ENCODE measurements around the gene SCGB1A1. TPM values are rescaled to one million over a fixed set of nuclear protein-coding genes. Genes with fewer than 3 reads are reported as not detected.

SCGB1A1 gene
- total RNA-seq, 1 experiment from 2014 or later = not detected

DNA sequence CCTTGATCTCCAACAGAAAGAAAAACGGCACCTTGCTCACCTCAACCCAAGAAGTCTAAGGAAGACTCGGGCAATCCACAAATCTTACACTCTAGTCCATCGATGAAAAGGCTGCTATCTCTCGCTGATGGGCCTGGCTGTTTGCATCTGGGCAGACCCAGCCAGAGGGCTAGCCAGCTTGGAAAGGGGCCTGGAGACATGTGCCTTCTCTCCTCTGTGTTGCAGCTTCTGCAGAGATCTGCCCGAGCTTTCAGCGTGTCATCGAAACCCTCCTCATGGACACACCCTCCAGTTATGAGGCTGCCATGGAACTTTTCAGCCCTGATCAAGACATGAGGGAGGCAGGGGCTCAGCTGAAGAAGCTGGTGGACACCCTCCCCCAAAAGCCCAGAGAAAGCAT is 3.2 kb downstream of the SCGB1A1 start:
- DNase-seq (ENCODE audit: low spot score) = no peak

DNA sequence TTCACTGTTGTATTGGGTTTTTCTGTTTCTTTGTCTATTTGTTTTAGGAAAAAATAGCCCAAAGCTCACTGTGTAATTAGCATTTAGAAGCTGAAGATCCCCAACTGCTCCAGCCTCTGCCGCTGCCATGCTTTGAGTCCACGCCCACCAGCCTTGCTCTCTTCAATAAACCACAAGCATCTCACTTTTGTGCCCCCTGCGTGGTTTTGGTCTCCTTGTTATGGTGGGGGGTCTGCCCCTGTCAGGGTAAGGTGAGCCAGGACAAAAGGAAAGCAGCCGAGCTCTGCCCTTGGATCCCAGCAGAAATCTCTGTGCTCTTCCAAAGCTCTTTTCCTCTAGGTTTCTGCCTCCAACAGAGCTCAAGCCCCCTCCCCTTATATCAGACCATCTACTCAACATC is 4.2 kb downstream of the SCGB1A1 start:
- DNase-seq (ENCODE audit: low spot score) = no peak

DNA sequence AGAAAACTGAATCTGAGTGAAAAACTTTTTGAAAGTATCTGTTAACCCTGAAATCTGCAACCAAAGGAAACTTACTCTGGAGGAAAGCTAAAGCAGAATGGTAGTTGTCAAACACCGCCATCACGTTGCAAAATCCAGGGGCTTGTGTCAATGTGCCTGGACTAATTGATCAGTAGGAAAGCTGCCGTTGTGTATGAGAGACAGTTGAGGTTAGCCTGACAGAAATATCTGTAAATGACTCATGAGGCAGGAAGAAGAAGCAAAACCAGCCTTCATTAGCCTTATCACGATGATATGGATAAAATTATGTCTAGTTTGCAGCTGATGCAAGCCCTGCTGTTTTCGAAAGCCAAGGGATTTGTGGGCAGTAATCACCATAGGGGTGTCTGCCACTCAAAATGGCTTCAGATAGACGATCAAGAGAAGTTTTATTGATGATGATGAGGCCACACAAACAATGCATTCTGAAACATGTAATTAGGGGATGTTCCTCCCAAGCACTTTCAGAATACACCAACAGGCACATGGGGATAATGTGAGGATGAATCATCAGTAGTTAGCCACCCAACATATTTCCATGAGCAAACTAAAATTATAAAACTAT is 8.9 kb downstream of the SCGB1A1 start:
- DNase-seq (ENCODE audit: low spot score) = no peak

DNA sequence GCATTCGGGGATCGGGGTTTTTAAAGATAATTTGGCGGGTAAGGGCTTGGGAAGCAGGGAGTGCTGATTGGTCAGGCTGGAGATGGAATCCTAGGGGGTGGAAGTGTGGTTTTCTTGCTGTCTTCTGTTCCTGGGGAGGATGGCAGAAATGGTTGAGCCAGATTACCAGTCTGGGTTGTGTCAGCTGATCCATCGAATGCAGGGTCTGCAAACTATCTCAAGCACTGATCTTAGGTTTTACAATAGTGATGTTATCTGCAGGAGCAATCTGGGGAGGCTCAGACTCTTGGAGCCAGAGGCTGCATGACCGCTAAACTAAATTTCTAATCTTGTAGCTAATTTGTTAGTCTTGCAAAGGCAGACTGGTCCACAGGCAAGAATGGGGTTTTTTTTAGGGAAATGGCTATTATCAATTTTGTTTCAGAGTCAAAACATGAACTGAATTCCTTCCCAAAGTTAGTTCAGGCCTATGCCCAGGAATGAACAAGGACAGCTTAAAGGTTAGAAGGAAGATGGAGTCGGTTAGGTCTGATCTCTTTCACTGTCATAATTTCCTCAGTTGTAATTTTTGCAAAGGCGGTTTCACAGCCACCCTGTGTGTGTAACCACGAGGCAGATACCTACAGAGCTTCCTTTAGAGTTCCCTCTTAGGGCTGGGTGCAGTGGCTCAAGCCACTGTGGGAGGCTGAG is 10.2 kb downstream of the SCGB1A1 start:
- no peak for DNase-seq (ENCODE audit: low spot score)

DNA sequence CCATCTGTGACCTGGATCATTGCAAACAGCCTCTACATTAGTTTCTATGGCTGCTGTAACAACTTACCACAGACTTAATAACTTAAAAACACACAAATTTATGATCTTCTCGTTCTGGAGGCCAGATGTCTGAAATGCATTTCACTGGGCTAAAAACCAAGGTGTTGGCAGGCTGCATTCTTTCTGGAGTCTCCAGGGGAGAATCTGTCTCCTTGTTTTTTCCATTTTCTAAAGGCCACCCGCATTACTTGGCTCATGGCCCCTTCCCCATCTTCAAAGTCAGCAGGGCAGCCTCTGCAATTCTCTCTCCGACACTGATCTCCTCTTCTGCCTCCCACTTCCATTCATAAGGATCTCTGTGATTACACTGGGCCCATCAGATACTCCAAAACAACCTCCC is 11.6 kb downstream of the SCGB1A1 start:
- DNase-seq (ENCODE audit: low spot score) = no peak

DNA sequence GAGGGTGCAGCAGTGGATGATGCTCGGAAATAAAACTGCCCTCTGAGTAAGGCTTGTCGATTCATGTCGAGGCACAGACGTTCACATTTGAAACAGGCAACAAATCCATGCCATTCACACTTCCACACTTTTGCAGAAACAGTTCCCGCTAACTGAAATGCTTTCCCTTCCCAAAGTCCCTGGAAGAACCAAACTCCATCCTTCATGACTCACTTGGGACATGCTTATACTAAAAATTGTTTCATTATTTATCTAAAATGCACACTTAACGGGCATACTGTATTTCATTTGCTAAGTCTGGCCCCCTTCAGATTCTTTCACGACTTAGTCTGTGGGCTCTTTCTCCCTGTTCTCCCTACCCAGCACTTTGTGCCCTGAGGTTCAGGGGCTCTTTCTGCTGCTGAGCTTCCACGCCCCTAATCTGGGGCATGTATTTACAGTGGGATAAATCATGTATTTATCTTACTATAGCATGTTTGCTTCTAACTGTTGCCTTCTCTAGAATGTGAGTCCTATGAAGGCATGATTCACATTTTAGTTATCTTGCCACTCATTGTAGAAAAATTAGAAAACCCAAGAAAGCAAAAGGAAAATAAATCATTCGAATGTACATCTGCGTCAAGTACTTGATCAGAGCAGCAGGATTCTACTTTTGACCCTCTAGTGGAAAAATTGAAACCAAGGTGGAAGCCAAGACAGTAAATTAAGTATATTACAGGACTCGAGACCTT is 12.5 kb downstream of the SCGB1A1 start:
- no peak for DNase-seq (ENCODE audit: low spot score)

DNA sequence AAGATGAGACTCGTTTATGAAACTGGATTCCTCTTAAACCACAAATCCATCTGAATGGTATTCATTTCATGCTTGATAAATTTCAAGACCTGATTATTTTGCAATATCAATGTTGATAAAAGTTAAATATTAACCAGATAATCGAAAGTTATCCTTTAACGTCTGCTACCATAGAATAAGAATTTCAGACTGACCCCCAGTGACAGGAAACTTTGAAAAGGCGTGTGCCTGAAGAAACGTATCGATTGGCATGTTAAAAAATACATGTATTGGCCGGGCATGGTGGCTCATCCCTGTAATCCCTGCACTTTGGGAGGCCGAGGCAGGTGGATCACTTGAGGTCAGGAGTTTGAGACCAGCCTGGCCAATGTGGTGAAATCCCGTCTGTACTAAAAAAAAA is 13.9 kb downstream of the SCGB1A1 start:
- no peak for DNase-seq (ENCODE audit: low spot score)

DNA sequence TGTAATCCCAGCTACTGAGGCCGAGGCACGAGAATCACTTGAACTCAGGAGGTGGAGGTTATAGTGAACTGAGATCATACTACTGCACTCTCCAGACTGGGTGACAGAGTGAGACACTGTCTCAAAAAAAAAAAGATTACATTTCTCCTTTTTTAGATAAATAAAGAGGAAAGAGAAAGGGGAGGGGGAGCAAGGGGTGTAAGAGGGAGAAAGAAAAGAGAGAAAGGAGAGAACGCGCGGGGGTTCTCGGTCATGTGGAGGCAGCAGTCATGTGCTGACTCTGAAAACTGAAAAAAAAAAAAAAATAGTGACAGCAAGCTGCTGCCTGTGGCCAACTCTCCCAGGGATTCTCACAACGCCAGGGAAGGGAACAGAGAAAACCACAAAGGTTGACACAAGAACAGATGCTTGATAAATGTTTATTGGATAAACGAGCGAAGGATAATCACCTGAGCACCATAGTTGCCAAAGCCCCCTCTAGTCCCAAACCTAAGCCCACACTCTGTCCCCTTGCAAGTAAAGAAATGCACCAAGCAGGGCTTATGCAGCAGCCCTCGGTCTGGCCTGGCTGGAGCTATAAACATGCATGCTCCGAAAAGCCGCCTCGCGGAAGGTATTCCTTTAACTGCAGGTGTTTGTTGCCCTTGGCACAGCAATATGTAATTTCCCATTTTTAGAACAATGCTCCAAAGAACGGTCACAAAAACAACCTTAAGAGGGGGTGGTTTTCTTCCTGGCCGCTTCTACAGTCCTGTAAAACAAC is 14.5 kb downstream of the SCGB1A1 start:
- no peak for DNase-seq (ENCODE audit: low spot score)

DNA sequence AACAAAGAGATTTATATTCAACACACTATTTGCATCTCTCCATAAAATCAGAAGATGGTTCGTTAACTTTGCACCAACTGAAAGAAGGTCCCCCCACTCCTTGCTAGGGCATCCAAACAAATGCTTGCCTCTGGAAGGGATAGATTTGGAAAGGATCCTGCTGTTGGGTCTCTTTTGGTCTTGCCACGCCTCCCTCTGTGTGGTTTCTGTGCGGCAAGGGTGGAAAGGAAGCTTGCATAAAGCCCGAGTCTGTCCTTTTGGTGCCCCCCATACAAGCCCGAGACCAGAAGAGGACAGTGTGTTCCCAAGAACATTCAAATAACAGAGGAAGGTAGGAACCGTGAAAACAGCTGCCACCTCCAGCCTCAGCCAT is 15.1 kb downstream of the SCGB1A1 start:
- no peak for DNase-seq (ENCODE audit: low spot score)

DNA sequence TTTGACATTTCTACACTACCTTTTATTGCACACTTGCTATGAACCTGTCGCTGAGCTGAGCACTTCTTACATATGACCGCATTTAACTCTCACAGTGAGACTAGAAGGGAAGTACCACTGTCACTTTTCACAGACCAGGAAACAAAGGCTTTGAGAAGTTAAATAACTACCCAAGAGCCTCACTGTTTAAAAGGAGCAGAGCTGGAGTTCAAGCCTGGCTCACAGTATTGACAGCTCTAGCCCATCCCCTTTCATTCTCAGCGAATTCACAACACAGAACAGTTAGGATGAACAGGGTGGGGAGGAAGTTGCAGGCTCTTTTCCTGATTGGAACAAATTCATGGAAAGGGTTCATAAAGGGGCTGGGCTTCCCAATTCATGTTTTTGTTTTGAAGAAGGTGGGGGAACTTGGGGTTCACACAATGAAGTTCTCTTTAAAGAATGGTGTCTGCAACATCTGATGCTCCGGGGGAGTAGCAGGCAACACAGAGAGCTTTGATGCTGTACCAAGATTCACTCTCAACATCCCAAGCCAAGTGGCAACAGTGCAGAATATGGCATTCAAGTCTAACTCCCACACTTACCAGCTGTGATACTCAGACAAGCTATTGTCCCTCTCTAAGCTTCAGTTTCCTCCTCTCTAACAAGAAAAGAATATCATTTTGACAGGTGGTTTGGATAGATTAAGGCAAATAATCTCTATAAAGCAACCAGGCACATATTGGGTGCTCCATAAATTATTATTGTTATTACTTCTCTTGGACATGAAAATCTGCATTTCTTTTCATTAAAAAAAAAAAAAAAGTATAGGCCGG is 17.2 kb downstream of the SCGB1A1 start:
- no peak for DNase-seq (ENCODE audit: low spot score)

DNA sequence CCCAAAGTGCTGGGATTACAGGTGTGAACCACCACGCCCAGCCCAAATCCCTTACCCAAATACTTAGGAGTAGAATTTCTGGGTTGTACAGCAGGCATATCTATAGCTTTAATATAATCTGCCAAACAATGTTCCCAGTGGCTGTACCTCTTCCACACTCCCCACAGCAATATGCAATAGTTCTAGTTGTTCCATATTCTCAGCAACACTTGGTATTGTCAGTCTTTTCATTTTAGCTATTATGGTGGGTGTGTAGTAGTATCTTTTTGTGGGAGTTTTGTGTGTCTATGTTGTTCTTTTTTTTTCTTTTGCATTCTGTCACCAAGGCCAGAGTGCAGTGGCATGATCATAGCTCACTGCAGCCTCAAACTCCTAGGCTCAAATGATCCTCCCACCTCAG is 18.8 kb downstream of the SCGB1A1 start:
- no peak for DNase-seq (ENCODE audit: low spot score)

DNA sequence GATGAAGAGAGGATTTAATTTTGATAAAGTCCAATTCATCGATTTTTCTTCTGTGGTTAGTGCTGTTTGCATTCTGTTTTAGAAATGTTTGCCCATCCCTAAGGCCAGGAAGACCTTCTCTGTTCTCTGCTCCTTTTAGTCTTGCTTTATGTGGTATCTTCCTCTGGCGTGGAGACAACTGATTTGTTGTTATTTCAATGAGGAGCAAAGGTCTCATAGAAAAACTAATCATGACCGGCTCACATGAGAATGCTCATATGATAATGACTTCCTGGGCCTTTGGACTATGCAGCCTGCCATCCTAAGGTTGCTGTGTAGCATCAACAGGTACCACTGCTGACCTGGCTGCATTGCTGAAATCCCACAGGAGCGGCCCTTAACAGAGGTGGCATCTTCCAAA is 19.8 kb downstream of the SCGB1A1 start:
- DNase-seq (ENCODE audit: low spot score) = no peak

DNA sequence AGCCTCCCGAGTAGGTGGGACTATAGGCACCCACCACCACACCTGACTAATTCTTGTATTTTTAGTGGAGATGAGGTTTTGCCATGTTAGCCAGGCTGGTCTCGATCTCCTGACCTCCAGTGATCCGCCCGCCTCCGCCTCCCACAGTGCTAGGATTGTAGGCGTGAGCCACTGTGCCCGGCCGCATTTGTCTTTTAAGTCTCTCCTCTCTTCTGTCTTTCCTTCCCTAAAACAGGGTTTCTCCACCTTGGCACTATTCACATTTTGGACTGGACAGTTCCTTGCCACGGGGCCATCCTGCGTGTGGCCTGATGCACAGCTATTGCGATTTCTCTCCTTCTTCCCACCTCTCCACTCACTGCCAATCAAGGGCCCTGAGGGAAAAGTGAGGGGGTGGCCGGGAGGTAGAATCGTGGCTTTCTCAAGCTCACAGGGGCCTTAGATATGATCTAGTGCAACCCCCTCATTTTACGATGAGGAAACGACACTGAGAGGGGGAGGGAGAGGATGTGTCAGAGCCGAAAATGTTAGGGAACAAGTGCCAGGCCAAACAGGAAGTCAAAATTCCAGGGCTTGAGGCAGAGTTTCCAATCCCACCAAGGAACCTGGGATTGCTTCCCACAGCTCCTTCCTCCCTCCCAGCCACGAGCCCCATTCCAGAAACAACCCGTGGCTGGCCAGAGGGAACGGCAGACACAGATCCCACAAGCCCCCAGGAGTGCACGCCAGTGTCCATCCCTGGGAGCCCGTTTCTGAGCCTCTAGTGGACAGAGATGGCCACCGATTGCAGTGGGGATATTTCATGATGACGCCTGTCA is 21.2 kb downstream of the SCGB1A1 start:
- no peak for DNase-seq (ENCODE audit: low spot score)

DNA sequence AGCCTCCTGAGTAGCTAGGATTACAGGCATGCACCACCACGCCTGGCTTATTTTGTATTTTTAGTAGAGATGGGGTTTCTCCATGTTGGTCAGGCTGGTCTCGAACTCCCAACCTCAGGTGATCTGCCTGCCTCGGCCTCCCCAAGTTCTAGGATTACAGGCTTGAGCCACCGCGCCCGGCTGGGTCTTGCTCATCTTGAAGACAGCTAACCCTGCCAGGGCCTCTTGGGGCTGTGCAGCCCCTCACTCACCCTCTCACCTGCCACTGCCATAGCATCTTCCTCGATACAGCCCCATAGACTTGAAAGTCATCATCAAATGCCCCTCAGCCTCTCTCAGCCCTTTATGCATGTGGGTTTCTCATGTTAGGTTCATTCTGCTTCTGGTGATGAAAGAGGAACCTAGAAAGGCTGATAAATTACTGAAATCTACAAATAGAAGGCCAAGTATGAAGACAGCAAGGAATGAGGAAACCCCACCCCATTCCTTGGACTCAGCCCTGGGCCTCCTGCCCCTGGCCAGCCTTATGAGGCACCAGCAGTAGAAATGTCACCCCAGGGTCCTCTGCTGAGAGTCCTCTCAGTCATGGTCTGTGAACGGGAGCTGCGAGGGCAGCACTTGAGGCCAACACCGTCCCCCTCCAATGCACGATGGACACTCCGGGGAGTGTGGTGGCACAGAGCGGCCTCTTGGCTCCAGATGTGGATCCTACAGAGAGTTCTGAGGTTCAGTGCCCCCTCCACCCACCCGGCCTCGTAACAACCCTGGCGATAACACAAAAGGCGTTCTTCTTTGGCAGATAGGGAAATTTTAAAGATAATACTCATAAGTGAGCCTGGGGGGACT is 24.8 kb downstream of the SCGB1A1 start:
- DNase-seq (ENCODE audit: low spot score) = no peak

DNA sequence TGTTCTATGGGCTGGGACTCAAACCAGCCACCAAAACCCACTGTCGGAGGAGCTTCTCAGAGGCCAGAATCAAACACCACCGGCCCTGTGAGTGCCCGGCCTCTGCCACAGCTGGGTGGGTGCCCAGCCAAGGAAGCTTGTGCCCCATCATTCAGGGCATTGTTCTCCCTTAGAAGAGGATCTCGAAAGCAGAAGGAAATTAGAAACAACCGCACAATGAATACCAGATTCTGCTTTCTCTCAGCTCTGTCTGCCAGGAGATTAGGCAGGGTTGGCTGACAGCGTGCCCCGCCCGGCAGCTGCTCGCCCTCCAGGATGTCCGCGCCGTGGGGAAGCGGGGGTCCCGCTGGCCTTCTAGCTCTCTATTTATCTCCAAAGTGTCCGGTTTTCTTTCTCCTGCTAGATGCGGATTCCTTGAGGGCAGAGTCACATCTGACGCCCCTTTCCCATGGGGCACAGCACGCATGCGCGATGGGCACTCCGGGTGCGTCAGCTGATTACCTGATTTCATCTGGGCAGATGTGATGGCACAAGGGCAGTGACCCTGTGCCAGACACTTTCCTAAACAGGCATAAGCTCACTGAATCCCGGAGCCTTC is 25.5 kb downstream of the SCGB1A1 start:
- no peak for DNase-seq (ENCODE audit: low spot score)

DNA sequence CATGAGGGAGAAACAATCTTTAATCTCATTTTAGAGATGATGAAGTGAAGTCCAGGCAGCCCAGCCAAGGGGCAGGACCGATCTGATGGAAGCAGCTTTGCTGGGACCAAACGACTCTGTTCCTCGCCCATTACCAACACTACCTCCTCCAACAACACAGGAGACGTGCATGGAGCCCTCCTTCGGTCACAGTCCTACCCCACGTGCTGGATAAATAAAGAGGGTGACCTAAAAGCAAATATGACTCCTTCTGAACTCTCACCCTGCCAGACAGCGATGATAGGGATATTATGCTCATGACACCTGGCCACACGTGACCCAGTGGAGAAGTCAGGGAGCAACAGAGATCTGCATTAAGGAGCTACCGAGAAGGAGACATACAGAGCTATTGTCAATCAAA is 26.0 kb downstream of the SCGB1A1 start:
- DNase-seq (ENCODE audit: low spot score) = no peak

DNA sequence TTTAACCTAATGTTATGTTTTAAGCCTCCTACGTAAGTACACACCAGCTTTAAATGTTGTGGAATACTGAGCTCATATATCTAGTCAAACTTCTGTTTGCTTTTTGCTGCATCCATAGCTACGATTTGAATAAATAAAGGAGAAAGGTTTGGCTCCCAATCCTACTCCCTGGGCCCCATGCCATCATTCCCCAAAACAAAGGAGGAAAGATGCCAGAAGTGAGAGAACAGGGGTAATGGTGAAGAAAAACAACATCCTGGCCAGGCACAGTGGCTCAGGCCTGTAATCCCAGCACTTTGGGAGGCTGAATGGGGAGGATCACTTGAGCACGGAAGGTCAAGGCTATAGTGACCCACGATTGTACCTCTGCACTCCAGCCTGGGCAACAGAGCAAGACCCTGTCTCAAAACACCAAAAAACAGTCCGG is 26.5 kb downstream of the SCGB1A1 start:
- no peak for DNase-seq (ENCODE audit: low spot score)

DNA sequence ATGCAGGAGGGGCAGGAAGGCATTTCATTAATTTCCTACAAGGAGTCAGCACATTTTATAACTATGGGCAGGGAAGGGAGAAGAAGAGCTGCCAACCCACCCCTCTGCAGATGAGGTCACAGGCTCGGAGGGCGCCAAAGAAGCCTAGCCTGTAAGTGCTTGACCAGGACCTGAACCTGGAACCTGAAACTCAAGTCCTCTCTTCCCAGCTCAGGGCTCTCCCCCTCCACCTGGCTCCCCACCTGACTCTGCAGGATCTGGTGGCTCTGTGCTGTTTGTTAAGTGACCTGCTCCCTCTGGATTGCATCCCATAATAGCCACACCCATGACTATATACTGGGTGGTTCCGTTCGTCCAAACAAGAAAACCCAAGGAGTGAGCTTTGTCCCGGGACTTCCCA is 27.3 kb downstream of the SCGB1A1 start:
- DNase-seq (ENCODE audit: low spot score) = no peak

DNA sequence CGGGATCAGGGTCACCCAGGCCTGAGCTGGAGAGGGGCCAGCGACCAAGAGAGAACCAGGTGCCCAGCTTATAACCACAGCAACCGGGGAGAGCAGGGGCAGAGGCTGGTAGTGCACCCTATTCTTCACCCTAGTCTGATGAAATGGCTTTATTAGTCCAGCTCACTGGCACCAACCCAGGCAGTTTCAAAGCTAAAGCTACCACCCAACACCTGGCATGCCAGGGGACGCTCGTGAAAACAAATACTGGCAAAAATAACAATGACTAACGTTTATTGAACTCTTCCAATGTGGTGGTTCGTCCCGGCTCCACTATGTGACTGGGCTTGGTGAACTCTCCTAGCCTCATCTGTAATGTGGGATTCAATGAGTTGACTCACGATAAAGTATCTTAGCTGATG is 30.6 kb downstream of the SCGB1A1 start:
- DNase-seq (ENCODE audit: low spot score) = peak; percentile 35

Data from H4 (cell line).